Measurements from ENCODE around the gene PTPRJ.

- no peak for TF ChIP-seq CTCF (IDR thresholded peaks at IDR 0.05; ENCODE audit: low read depth, low read length)
- no peak for TF ChIP-seq MYC (IDR thresholded peaks at IDR 0.05; ENCODE audit: low read depth, low read length)
- TF ChIP-seq POLR2A (IDR thresholded peaks at IDR 0.05; ENCODE audit: extremely low read depth, insufficient read length): no peak
- no peak for TF ChIP-seq MAX (IDR thresholded peaks at IDR 0.05; ENCODE audit: low read depth, low read length)
Observed at GRCh38 chr11:48014917-48015316, 34.6 kb downstream of the PTPRJ start.
